Dermis blood vessel endothelial cell (primary cell): ENCODE results near the gene COASY. TPM values are rescaled to one million over a fixed set of nuclear protein-coding genes. Genes with fewer than 3 reads are reported as not detected.

ENCODE experiments used
- DNase-seq: peaks from one replicate; pipeline ENCODE4 v3.0.0; 2010
- total RNA-seq: library from RNA; depleted of rRNA; stranded (reverse); fragments of >200 nt; gene quantifications from 2 replicates; pipeline ENCODE4 v1.2.3, GENCODE V29; 2014

Gene COASY
- total RNA-seq, 1 donor from 2014 or later, result 9.5 TPM

GRCh38 chr17:42574463-42574862 lies 12.5 kb downstream of the COASY start:
- no peak for DNase-seq

GRCh38 chr17:42577140-42577531 lies 15.2 kb downstream of the COASY start:
- DNase-seq, result peak; percentile 9

- DNase-seq, result peak; percentile 96
Observed at GRCh38 chr17:42577532-42578281, 15.8 kb downstream of the COASY start, which contains the start of gene PSMC3IP. Gene PSMC3IP (minus strand): TSS chr17:42577729. CDS start chr17:42577686, 43 bp downstream.

- DNase-seq, result peak; percentile 87
Observed at GRCh38 chr17:42578282-42578869, 16.4 kb downstream of the COASY start.

- no peak for DNase-seq
Observed at GRCh38 chr17:42579794-42580551, 18.0 kb downstream of the COASY start.

- DNase-seq, result no peak
Observed at GRCh38 chr17:42581744-42582270, 19.9 kb downstream of the COASY start.

GRCh38 chr17:42584880-42585279 lies 22.9 kb downstream of the COASY start:
- DNase-seq, result no peak

GRCh38 chr17:42585353-42585752 lies 23.4 kb downstream of the COASY start:
- no peak for DNase-seq

GRCh38 chr17:42586514-42587230 lies 24.7 kb downstream of the COASY start:
- no peak for DNase-seq

GRCh38 chr17:42590886-42591285 lies 28.9 kb downstream of the COASY start:
- DNase-seq, result peak; percentile 59

- no peak for DNase-seq
Observed at GRCh38 chr17:42591411-42591810, 29.5 kb downstream of the COASY start.

- DNase-seq, result no peak
Observed at GRCh38 chr17:42596386-42596785, 34.4 kb downstream of the COASY start.

GRCh38 chr17:42598905-42599304 lies 37.0 kb downstream of the COASY start:
- DNase-seq, result peak; percentile 16

GRCh38 chr17:42603318-42603717 lies 41.4 kb downstream of the COASY start:
- DNase-seq, result no peak

GRCh38 chr17:42607769-42608168 lies 45.8 kb downstream of the COASY start:
- no peak for DNase-seq

GRCh38 chr17:42608305-42609181 lies 46.6 kb downstream of the COASY start:
- DNase-seq, result peak; percentile 35

GRCh38 chr17:42609182-42609813 lies 47.4 kb downstream of the COASY start, which contains the start of the genes RETREG3 and TUBG1:
Gene RETREG3 (minus strand): TSS chr17:42609374. CDS start chr17:42609324, 50 bp downstream.
Gene TUBG1 (plus strand): TSS chr17:42609683. CDS start chr17:42609738, 55 bp downstream.
- DNase-seq, result peak; percentile 99

GRCh38 chr17:42609814-42610801 lies 48.2 kb downstream of the COASY start:
- peak; percentile 10 for DNase-seq

- no peak for DNase-seq
Observed at GRCh38 chr17:42612013-42612412, 50.1 kb downstream of the COASY start.
